GM12874 (cell line): Measurements from ENCODE around the gene SMPD3.

Experiments
- TF ChIP-seq, protein P1 (sequence below): IDR thresholded peaks from 2 replicates; pipeline ENCODE4 v1.5.1; 2011; ENCODE audit warnings: low read depth, mild to moderate bottlenecking, control low read depth, low read length, moderate library complexity; ENCODE audit not compliant: insufficient read depth

SMPD3 gene

DNA sequence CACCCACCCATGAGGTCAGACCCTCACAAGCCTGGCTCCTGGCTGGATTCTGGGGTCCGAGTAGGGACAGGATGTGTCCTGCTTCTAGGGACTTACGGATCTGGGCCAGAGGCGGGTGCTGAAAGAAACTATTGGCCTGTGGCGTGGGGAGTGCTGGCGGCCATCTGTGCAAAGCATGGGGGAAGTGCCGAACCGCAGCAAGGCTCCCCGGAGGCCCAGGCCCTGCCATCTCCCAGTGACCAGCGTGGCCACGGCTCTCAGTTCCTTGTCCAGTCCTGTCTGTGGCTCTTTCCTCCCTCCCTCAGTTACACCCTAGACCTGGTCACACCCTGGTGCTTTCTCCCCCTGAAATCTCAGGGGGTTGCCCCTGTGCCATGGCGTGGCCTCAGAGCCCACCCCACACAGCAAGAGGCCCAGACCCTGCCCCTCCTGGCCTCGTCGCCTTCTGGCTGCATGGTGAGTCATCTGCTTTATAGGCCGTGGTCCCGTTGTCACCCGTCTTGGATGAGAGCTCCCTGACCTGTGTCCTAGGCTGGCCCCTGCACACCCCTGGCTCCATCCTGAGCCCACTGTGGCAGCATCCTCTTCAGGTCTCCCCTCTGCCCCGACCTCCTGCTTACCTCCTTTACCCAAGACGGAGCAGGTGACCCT, 83.0 kb downstream of the SMPD3 start:
- TF ChIP-seq, protein P1, sequence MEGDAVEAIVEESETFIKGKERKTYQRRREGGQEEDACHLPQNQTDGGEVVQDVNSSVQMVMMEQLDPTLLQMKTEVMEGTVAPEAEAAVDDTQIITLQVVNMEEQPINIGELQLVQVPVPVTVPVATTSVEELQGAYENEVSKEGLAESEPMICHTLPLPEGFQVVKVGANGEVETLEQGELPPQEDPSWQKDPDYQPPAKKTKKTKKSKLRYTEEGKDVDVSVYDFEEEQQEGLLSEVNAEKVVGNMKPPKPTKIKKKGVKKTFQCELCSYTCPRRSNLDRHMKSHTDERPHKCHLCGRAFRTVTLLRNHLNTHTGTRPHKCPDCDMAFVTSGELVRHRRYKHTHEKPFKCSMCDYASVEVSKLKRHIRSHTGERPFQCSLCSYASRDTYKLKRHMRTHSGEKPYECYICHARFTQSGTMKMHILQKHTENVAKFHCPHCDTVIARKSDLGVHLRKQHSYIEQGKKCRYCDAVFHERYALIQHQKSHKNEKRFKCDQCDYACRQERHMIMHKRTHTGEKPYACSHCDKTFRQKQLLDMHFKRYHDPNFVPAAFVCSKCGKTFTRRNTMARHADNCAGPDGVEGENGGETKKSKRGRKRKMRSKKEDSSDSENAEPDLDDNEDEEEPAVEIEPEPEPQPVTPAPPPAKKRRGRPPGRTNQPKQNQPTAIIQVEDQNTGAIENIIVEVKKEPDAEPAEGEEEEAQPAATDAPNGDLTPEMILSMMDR: no peak

DNA sequence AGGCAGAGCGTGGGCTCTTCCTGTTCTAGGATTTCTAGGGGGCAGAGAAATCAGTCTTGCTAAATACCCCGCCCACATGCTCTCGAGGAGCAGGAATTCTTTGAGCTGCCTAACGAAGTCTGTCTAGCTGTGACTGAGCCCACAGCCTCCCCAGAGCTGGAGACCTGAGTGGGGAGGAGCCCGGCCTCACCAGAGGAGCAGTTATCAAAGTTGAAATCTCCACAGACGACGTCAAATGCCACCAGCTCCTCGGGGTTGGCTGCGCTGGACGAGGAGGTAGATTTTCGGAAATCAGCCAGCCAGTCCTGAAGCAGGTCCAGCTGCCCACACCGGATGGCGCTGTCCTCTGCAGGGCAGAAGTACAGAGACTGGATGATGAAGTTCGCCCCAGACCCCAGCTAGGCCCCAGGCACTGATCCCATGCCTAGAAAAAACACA, 83.7 kb downstream of the SMPD3 start:
- TF ChIP-seq, protein P1: peak; percentile 19; the same call in 1 of the 2 replicates

DNA sequence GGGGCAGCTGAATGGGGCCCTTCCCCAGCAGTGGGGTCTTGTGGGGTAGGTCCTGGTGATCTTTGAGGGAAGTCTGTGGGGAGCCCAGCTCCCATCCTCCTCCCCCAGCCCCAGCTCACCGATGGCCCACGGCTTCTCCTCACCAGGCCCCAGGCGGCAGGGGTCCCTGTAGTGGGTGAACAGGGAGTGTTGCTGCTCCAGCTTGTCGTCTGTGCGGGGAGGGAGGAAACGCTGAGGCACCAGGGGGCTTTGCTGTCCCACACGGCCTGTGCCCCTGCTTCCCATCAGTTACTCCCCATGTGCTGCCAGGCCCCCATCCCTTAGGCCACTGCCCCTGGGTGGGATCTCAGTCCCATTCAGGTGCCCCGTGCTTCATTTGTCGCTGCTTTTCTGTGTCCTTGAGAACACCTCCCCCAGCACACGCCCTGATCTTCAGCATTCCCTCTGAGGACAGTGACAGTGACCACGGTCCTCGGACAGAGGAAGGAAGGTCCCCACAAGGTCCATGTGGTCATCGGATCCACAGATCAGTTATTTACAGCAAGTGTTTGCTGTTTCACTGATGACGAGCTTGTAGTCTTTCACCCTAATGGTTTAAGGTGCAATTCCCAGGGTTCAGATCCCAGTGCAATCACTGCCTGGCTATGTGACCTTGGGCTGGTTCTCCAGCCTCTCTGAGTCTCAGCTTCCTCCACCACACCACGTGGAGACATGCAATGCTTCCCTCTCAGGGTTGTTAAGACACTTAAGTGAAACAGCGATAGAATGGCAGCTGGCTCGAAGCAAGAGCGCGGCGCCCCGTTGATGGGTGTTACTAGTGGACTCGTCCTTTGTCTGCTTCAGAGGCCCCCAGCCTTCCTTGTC, 84.4 kb downstream of the SMPD3 start:
- TF ChIP-seq, protein P1: no peak

DNA sequence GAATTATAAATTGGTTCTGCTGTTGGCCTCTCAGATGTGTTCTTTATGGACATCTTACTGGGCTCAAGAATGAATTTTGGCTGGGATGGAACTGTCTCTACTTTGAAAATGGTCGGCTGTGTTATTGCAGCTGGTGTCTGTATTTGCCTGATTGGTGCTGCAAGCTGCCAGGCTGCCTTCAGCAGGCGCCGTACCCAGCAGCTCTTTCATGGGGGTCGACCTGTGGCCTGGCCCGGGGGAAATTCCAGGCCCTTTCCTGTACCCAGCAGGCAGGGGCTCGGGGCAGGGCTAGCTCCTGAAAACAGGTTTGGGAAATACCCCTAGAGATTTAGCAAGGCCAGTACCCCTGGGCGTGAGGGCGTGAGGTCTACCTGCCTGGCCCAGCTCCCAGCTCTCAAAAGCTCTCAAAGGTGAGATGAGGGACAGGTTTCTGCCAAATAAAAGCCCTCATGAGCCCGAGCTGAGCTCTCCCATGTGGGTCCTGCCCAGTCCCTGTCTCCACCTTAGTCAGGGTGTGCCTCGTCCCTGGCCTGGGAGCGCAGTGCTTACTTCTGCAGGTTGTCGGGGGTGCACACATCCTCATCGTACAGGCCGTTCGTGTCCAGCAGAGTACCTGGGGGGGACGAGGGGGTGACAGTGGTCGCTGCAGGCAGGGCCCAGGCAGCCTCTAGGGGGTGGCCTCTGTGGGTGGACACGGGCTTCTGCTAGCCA, 85.2 kb downstream of the SMPD3 start:
- TF ChIP-seq, protein P1: no peak

DNA sequence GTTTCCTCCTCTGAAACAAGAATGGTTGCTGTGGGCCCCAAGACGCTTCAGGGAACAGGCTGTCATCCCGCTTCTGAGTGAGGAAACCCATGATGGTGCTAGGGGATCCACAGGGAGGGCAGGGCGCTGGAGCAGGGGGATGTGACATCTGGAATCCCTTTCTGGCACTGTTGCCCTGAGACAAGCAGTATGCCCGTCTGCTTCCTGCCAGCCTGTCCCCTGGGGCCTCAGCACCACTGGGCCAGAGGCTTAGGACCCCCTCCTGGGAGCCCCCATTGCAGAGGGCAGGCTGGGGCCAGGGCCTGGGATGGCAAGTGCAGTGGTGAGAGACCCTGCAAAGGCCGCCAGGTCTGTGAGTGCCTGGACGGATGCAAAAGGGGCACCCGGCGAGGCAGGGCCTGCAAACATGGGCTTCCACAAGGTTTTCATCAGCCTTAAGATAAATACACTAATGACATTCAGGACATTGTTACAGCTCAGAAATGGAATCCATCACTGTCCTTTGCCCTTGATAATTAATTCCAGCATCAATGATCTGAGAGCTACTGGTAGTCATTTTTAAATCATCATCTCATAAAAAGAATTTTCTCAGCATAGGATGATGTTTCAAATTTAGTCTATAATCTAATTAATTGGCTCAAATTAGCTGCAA, 85.9 kb downstream of the SMPD3 start:
- TF ChIP-seq, protein P1: no peak

DNA sequence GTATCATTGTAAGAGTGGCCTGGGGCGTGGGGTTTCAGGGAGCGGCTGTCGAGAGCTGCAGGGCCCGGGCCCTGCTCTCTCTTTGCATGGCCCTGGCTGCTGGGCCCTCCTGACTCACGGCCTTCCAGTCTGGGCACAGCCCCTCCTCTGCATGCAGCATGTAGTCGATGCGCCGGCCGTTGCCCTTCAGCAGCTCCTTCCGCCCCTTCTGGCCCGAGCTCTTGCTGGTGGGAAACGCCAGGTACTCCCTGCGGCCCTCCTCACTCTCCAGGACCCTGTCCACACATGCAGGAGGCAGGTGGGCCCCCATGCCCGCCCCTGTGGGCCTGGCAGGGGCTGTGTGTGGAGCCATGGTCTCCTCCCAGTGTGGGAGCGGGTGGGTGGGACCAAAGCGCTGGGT, 86.8 kb downstream of the SMPD3 start:
- TF ChIP-seq, protein P1: no peak
